Epithelial cell of esophagus (primary cell): Measurements from ENCODE around the gene TPM1.

Source experiments
- DNase-seq: peaks from one replicate; pipeline ENCODE4 v3.0.0; 2010; ENCODE audit warnings: low read depth
- H3K4me3 ChIP-seq: 2 replicates; pipeline ENCODE4 v1.5.1; 2011; ENCODE audit warnings: mild to moderate bottlenecking, low read length, control low read depth
- CTCF ChIP-seq: IDR thresholded peaks from 2 replicates; pipeline ENCODE4 v1.5.1; 2011; ENCODE audit warnings: low read depth, mild to moderate bottlenecking, low read length, control low read depth, inconsistent platforms; ENCODE audit not compliant: insufficient read depth; ENCODE audit errors: missing control alignments

TPM1 gene

DNA sequence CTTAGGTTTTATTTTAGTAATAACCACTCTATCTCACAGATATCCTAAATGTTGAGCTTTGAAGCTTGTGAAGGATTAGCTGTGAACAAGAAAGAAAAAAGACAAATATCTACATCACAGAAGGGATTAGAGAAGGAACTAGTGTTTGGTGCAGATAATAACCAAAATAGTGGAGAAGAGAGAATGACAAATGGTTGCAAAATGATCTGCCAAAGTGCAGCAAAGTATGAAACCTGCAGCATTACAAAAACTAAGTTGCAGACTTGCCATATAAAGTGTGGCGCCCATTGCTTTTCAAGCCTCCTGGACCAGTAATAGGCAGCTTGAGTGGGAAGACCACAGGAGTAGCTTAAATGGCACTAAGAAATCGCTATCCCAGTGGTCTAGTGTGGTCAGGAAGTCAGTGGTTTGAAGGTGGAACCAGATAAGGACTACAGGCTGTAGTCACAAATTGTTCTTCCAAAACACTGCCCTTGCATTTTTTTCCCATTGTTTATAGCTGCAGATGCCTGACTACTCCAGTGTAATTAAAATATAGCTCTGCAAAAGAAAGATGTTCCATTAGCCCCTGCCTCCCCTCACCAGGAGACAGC, 20.7 kb downstream of the TPM1 start:
- no peak for DNase-seq
- TF ChIP-seq CTCF = no peak
- H3K4me3 ChIP-seq = no peak overlapping the region

DNA sequence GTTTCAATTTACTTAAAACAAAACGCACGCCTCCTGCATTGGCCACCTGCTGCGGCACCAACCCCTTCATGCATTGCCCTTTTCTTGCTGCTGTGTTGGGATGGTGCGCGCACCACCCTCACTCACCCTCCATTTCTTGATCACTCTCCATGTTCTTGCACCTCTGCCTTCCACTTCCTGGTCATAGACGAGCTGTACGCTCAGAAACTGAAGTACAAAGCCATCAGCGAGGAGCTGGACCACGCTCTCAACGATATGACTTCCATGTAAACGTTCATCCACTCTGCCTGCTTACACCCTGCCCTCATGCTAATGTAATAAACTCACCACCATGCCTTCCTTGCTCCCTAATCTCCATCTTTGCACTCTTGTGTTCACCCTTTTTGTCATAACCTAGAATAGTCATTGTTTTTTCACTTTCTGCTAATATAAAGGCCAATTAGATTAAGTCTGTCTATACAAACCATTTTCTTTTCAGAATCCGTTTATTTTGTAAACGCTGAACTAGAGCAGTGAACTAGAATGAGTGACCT, 21.4 kb downstream of the TPM1 start:
- DNase-seq = no peak
- no peak for TF ChIP-seq CTCF
- no peak overlapping the region for H3K4me3 ChIP-seq

GRCh38 chr15:63065262-63066221, 23.0 kb downstream of the TPM1 start:
- TF ChIP-seq CTCF = no peak

GRCh38 chr15:63066272-63066671, 23.7 kb downstream of the TPM1 start:
- DNase-seq = no peak
- H3K4me3 ChIP-seq = no peak overlapping the region
- TF ChIP-seq CTCF = no peak

More at GRCh38 chr15:63065262-63066221, 23.0 kb downstream of the TPM1 start:
- no peak overlapping the region for H3K4me3 ChIP-seq
- no peak for DNase-seq

DNA sequence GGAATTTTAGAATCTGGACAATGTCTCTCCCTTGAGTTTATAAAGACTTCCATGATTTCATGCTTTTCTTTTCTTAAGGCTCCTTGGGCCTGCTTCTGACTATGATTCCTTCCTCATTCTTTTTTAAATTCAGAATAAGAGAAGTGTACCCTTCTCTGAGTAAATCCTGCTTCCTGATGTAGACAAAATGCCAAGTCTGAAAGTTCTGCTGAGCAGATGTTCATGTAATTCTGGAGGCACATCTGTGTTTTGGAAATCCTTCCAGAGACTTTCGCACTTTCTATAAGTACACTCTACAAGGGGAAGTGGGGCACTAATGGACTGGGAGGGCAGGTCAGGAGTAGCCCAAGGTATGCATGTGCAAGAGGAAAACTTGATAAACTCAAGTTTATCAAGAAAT, 24.8 kb downstream of the TPM1 start:
- no peak for TF ChIP-seq CTCF
- no peak overlapping the region for H3K4me3 ChIP-seq
- no peak for DNase-seq

- no peak overlapping the region for H3K4me3 ChIP-seq
- no peak for DNase-seq
- no peak for TF ChIP-seq CTCF
Observed at GRCh38 chr15:63067976-63068743, 25.6 kb downstream of the TPM1 start.
